ENCODE measurements around the gene HSPG2.
"Not testable (repeated sequence)": the region's sequence is repeated elsewhere in the genome, so short reads cannot be mapped to it uniquely, and the experiment has no call there.

HSPG2 gene

GRCh38 chr1:21951226-21951870, 14.2 kb upstream of the HSPG2 start:
- DNase-seq = no peak
- in situ Hi-C loops (cut with HindIII; ENCODE audit: low pct_ligation_motif_present, low sequenced_read_pairs) = loop anchor here (25.0 kb wide), 1 partner anchor 264 kb away; no protein-coding TSS in a partner anchor
- TF ChIP-seq CTCF (IDR thresholded peaks at IDR 0.05; ENCODE audit: low read depth, low read length, missing control alignments) = no peak

GRCh38 chr1:21950734-21951133, 13.6 kb upstream of the HSPG2 start:
- TF ChIP-seq CTCF (IDR thresholded peaks at IDR 0.05; ENCODE audit: low read depth, low read length, missing control alignments) = no peak
- Histone ChIP-seq H3K36me3 (replicated peaks) (no peaks in the 10 kb centered on the region), H3K27ac (no peak overlapping the region), H3K4me3 (ENCODE audit: low read depth, low read length) (no peak overlapping the region), H3K27me3 (replicated peaks) (no peaks in the 10 kb centered on the region)
- in situ Hi-C loops (cut with HindIII; ENCODE audit: low pct_ligation_motif_present, low sequenced_read_pairs) = loop anchor here (25.0 kb wide), 1 partner anchor 263 kb away; no protein-coding TSS in a partner anchor
- DNase-seq = no peak

More at GRCh38 chr1:21951226-21951870, 14.2 kb upstream of the HSPG2 start:
- no peak overlapping the region for H3K4me3 ChIP-seq (ENCODE audit: low read depth, low read length)
- no peaks in the 10 kb centered on the region for H3K27me3 ChIP-seq (replicated peaks)
- no peaks in the 10 kb centered on the region for H3K36me3 ChIP-seq (replicated peaks)
- H3K27ac ChIP-seq = no peak overlapping the region

DNA sequence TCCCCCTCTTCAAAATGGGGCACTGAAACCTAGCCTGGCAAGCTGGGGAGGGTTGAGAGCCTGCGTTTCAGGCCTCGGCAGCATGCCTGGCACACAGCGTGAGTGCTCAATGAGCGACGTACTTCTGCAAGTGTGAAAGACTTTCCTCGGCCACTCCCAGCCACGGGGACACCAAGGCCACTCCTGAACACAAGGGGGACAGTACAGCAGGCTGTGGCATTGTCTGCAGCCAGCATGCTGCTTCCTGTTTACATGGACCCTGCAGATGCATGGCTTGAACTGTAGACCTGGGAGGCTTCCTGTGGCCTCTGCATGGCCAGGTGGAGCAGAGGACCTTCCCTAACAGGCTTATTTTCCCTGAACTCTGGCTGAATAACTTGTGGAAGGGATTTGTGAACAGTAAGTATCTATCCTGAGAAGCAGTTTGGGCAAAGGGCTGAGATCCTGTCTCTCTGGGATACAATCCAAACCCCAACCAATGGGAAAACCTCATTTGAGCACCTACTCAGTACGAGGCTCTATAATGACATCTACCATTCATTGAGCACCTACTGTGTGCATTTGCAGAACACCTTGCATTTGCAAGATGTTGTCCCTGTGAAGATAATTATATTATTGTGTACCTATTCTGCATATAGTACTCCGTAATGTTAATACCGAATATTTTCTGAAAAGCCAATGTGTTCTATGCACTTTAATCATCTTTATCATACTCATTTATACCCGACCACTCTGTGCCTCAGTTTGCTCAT, 9.9 kb upstream of the HSPG2 start:
- DNase-seq = no peak
- in situ Hi-C loops (cut with HindIII; ENCODE audit: low pct_ligation_motif_present, low sequenced_read_pairs) = no loop called here
- no peaks in the 10 kb centered on the region for H3K36me3 ChIP-seq (replicated peaks)
- no peak overlapping the region for H3K4me3 ChIP-seq (ENCODE audit: low read depth, low read length)
- H3K27me3 ChIP-seq (replicated peaks) = no peaks in the 10 kb centered on the region
- no peak for TF ChIP-seq CTCF (IDR thresholded peaks at IDR 0.05; ENCODE audit: low read depth, low read length, missing control alignments)
- H3K27ac ChIP-seq = no peak overlapping the region

- in situ Hi-C loops (cut with HindIII; ENCODE audit: low pct_ligation_motif_present, low sequenced_read_pairs) = no loop called here
Observed at GRCh38 chr1:21944733-21945073, 7.6 kb upstream of the HSPG2 start.

GRCh38 chr1:21942959-21943640, 6.0 kb upstream of the HSPG2 start:
- H3K27ac ChIP-seq = peak overlapping the region; percentile 35
- in situ Hi-C loops (cut with HindIII; ENCODE audit: low pct_ligation_motif_present, low sequenced_read_pairs); H3K4me3 ChIP-seq (ENCODE audit: low read depth, low read length); H3K36me3 ChIP-seq (replicated peaks); H3K27me3 ChIP-seq (replicated peaks): not testable (repeated sequence)
- DNase-seq = peak; percentile 75

More at GRCh38 chr1:21944733-21945073, 7.6 kb upstream of the HSPG2 start:
- no peaks in the 10 kb centered on the region for H3K27me3 ChIP-seq (replicated peaks)
- no peak overlapping the region for H3K4me3 ChIP-seq (ENCODE audit: low read depth, low read length)
- no peak for TF ChIP-seq CTCF (IDR thresholded peaks at IDR 0.05; ENCODE audit: low read depth, low read length, missing control alignments)
- no peak overlapping the region for H3K27ac ChIP-seq
- no peaks in the 10 kb centered on the region for H3K36me3 ChIP-seq (replicated peaks)
- no peak for DNase-seq

DNA sequence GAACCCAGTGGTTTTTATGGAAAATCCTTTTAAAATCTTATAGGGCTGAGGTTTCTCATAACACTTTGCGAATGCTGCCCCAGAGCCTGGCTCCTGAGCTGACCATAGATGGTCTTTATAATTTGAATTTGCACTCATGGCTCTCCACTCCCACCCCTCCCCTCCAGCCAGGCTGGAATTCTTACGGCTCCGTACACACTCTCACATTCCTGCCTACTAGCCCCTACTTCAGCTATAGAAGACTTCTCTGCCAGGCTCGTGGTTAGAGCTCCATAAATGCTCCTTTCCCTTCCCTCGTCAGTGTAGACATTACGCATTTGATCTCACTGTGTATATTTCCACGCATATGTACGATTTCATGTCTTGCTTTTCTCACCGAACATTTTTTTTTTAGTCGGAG, 5.4 kb upstream of the HSPG2 start:
- Histone ChIP-seq H3K36me3 (replicated peaks) (no peaks in the 10 kb centered on the region), H3K27me3 (replicated peaks) (no peaks in the 10 kb centered on the region), H3K27ac (peak overlapping the region; percentile 24), H3K4me3 (ENCODE audit: low read depth, low read length) (no peak overlapping the region)
- DNase-seq = no peak
- in situ Hi-C loops (cut with HindIII; ENCODE audit: low pct_ligation_motif_present, low sequenced_read_pairs) = no loop called here
- no peak for TF ChIP-seq CTCF (IDR thresholded peaks at IDR 0.05; ENCODE audit: low read depth, low read length, missing control alignments)
